WTC11 (cell line): ENCODE measurements around the gene NECTIN2. TPM values are rescaled to one million over a fixed set of nuclear protein-coding genes. Genes with fewer than 3 reads are reported as not detected.

Experiments used
- ATAC-seq: fragments of 200-7000 bp; cut with Tn5 transposase; 2 replicates; pipeline ENCODE4 v1.10.0; 2021; ENCODE audit warnings: mild to moderate bottlenecking, moderate library complexity
- CTCF ChIA-PET: fragments of 300-600 bp; sonication (Branson Sonifier 250); formaldehyde crosslinking; loops from one replicate; lab custom pipeline; 2021; ENCODE audit warnings: antibody characterized with exemption; lab: Charles Lee
- POLR2A ChIA-PET: fragments of 350-600 bp; sonication (Branson Sonifier 250); formaldehyde crosslinking; loops from one replicate; lab custom pipeline; 2021; ENCODE audit warnings: antibody characterized with exemption; lab: Charles Lee
- DNase-seq: peaks from one replicate; pipeline ENCODE4 v3.0.0; 2021; ENCODE audit warnings: low spot score
- H3K27ac Mint-ChIP-seq: 2 replicates; pipeline ENCODE4 v1.8.0; 2021; ENCODE audit warnings: mixed read lengths
- H3K27me3 Mint-ChIP-seq: 2 replicates; pipeline ENCODE4 v1.8.0; 2021; ENCODE audit warnings: low read depth, mild to moderate bottlenecking, moderate library complexity, mixed read lengths
- H3K36me3 Mint-ChIP-seq: 2 replicates; pipeline ENCODE4 v1.8.0; 2021; ENCODE audit warnings: mixed read lengths
- H3K4me1 Mint-ChIP-seq: 2 replicates; pipeline ENCODE4 v1.8.0; 2022; ENCODE audit warnings: mixed read lengths
- H3K4me3 Mint-ChIP-seq: 2 replicates; pipeline ENCODE4 v1.8.0; 2021; ENCODE audit warnings: mild to moderate bottlenecking, moderate library complexity, mixed read lengths
- H3K9me3 Mint-ChIP-seq: 2 replicates; pipeline ENCODE4 v1.8.0; 2021; ENCODE audit warnings: mixed read lengths
- ATF1 ChIP-seq: sonication (generic); formaldehyde crosslinking; IDR thresholded peaks from 2 replicates; pipeline ENCODE4 v1.8.1; 2023; ENCODE audit warnings: mild to moderate bottlenecking, moderate library complexity, missing genetic modification reagents
- ATF2 ChIP-seq: sonication (generic); formaldehyde crosslinking; IDR thresholded peaks from 2 replicates; pipeline ENCODE4 v1.8.1; 2022; ENCODE audit warnings: low read depth, missing genetic modification reagents, borderline replicate concordance
- E2F1 ChIP-seq: sonication (generic); formaldehyde crosslinking; IDR thresholded peaks from 2 replicates; pipeline ENCODE4 v1.8.0; 2022; ENCODE audit warnings: mild to moderate bottlenecking, missing genetic modification reagents
- ESRRA ChIP-seq: sonication (generic); formaldehyde crosslinking; IDR thresholded peaks from 2 replicates; pipeline ENCODE4 v1.8.1; 2022; ENCODE audit warnings: mild to moderate bottlenecking, missing genetic modification reagents, borderline replicate concordance
- FOXP1 ChIP-seq: sonication (generic); formaldehyde crosslinking; IDR thresholded peaks from 2 replicates; pipeline ENCODE4 v1.8.0; 2022; ENCODE audit warnings: missing genetic modification reagents, mild to moderate bottlenecking, moderate library complexity, borderline replicate concordance
- IRF1 ChIP-seq: sonication (generic); formaldehyde crosslinking; IDR thresholded peaks from 2 replicates; pipeline ENCODE4 v1.8.0; 2023; ENCODE audit warnings: missing genetic modification reagents
- KAT7 ChIP-seq: sonication (generic); formaldehyde crosslinking; IDR thresholded peaks from 2 replicates; pipeline ENCODE4 v1.8.1; 2023; ENCODE audit warnings: missing genetic modification reagents, mild to moderate bottlenecking, borderline replicate concordance
- NFATC4 ChIP-seq: fragments of 250-450 bp; sonication (Bioruptor Pico); IDR thresholded peaks from 2 replicates; pipeline ENCODE4 v1.9.0; 2021; ENCODE audit warnings: mild to moderate bottlenecking
- NFYB ChIP-seq: sonication (generic); formaldehyde crosslinking; conservative IDR thresholded peaks from 2 replicates; pipeline ENCODE4 v1.8.0; 2022; ENCODE audit warnings: low read depth, missing genetic modification reagents
- NR1H2 ChIP-seq: sonication (generic); formaldehyde crosslinking; IDR thresholded peaks from 2 replicates; pipeline ENCODE4 v1.9.0; 2021; ENCODE audit warnings: mild to moderate bottlenecking, moderate library complexity, missing genetic modification reagents
- NR3C1 ChIP-seq: sonication (generic); formaldehyde crosslinking; conservative IDR thresholded peaks from 2 replicates; pipeline ENCODE4 v1.8.1; 2023; ENCODE audit warnings: low read depth, mild to moderate bottlenecking, missing genetic modification reagents
- OVOL2 ChIP-seq: fragments of 250-450 bp; sonication (Bioruptor Pico); IDR thresholded peaks from 2 replicates; pipeline ENCODE4 v1.9.0; 2021; ENCODE audit warnings: mild to moderate bottlenecking, borderline replicate concordance
- RELA ChIP-seq: sonication (generic); formaldehyde crosslinking; IDR thresholded peaks from 2 replicates; pipeline ENCODE4 v1.8.1; 2022; ENCODE audit warnings: missing genetic modification reagents, mild to moderate bottlenecking, borderline replicate concordance
- ZBTB21 ChIP-seq: sonication (generic); formaldehyde crosslinking; IDR thresholded peaks from 2 replicates; pipeline ENCODE4 v1.8.1; 2023; ENCODE audit warnings: mild to moderate bottlenecking, missing genetic modification reagents, borderline replicate concordance
- ZMAT4 ChIP-seq: fragments of 250-450 bp; sonication (Bioruptor Pico); IDR thresholded peaks from 2 replicates; pipeline ENCODE4 v1.9.0; 2021; ENCODE audit warnings: mild to moderate bottlenecking
- ZNF281 ChIP-seq: sonication (generic); formaldehyde crosslinking; IDR thresholded peaks from 2 replicates; pipeline ENCODE4 v1.8.0; 2023; ENCODE audit warnings: mild to moderate bottlenecking, missing genetic modification reagents
- ZNF317 ChIP-seq: sonication (generic); formaldehyde crosslinking; IDR thresholded peaks from 2 replicates; pipeline ENCODE4 v1.8.1; 2023; ENCODE audit warnings: low read depth, mild to moderate bottlenecking, moderate library complexity, missing genetic modification reagents, borderline replicate concordance
- ZNF396 ChIP-seq: fragments of 250-450 bp; sonication (Bioruptor Pico); IDR thresholded peaks from 2 replicates; pipeline ENCODE4 v1.8.0; 2021; ENCODE audit warnings: mild to moderate bottlenecking, moderate library complexity, borderline replicate concordance
- ZNF512 ChIP-seq: sonication (generic); formaldehyde crosslinking; IDR thresholded peaks from 2 replicates; pipeline ENCODE4 v1.8.1; 2022; ENCODE audit warnings: missing genetic modification reagents, borderline replicate concordance
- ZNF671 ChIP-seq: fragments of 250-450 bp; sonication (Bioruptor Pico); IDR thresholded peaks from 2 replicates; pipeline ENCODE4 v1.8.0; 2021; ENCODE audit warnings: mild to moderate bottlenecking
- total RNA-seq: library from RNA; stranded (reverse); gene quantifications from 3 replicates; pipeline ENCODE4 v1.2.3, GENCODE V29; 2021
- TF ChIP-seq, protein P1 (sequence below): sonication (generic); formaldehyde crosslinking; IDR thresholded peaks from 2 replicates; pipeline ENCODE4 v1.8.1; 2023; ENCODE audit warnings: mild to moderate bottlenecking, missing genetic modification reagents, moderate library complexity
- TF ChIP-seq, protein P2 (sequence below): fragments of 250-450 bp; sonication (Bioruptor Pico); IDR thresholded peaks from 2 replicates; pipeline ENCODE4 v2.1.2; 2022; ENCODE audit warnings: mild to moderate bottlenecking, moderate library complexity

NECTIN2 gene
- total RNA-seq, 1 experiment from 2014 or later: 170 TPM

- ATAC-seq: no peak
- ChIA-PET CTCF (interaction anchor here (0.6 to 1.1 kb wide), 3 partner anchors 16 to 94 kb away, joined by 3 to 6 read pairs (median 3); no protein-coding TSS in a partner anchor), POLR2A (no interaction called here)
- no peaks in the 10 kb centered on the region for H3K4me1 Mint-ChIP-seq
- H3K27ac Mint-ChIP-seq: no peak overlapping the region
- no peak for TF ChIP-seq NFATC4 (CRISPR knock-in tag)
- TF ChIP-seq ZNF281: no peak
- TF ChIP-seq ZNF317: no peak
- no peak for TF ChIP-seq E2F1 (CRISPR knock-in tag)
- TF ChIP-seq ZNF671 (CRISPR knock-in tag): no peak
- TF ChIP-seq KAT7 (CRISPR knock-in tag): no peak
- no peak for TF ChIP-seq IRF1
- no peak for TF ChIP-seq ESRRA (CRISPR knock-in tag)
- no peak for TF ChIP-seq ATF1 (CRISPR knock-in tag)
- TF ChIP-seq, protein P1, sequence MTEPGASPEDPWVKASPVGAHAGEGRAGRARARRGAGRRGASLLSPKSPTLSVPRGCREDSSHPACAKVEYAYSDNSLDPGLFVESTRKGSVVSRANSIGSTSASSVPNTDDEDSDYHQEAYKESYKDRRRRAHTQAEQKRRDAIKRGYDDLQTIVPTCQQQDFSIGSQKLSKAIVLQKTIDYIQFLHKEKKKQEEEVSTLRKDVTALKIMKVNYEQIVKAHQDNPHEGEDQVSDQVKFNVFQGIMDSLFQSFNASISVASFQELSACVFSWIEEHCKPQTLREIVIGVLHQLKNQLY (CRISPR knock-in tag): no peak
- TF ChIP-seq OVOL2 (CRISPR knock-in tag): no peak
- no peak for TF ChIP-seq ATF2 (CRISPR knock-in tag)
- TF ChIP-seq, protein P2, sequence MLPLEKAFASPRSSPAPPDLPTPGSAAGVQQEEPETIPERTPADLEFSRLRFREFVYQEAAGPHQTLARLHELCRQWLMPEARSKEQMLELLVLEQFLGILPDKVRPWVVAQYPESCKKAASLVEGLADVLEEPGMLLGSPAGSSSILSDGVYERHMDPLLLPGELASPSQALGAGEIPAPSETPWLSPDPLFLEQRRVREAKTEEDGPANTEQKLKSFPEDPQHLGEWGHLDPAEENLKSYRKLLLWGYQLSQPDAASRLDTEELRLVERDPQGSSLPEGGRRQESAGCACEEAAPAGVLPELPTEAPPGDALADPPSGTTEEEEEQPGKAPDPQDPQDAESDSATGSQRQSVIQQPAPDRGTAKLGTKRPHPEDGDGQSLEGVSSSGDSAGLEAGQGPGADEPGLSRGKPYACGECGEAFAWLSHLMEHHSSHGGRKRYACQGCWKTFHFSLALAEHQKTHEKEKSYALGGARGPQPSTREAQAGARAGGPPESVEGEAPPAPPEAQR (CRISPR knock-in tag): no peak
- no peak for TF ChIP-seq ZMAT4 (CRISPR knock-in tag)
- TF ChIP-seq NR3C1: no peak
- no peak for DNase-seq
- peaks cover 79% of the 10 kb centered on the region for H3K27me3 Mint-ChIP-seq
- no peaks in the 10 kb centered on the region for H3K9me3 Mint-ChIP-seq
- no peak overlapping the region for H3K4me3 Mint-ChIP-seq
- peaks cover 28% of the 10 kb centered on the region for H3K36me3 Mint-ChIP-seq
Measured at GRCh38 chr19:44817725-44818465, 28.2 kb upstream of the NECTIN2 start.

- H3K4me1 Mint-ChIP-seq: no peaks in the 10 kb centered on the region
- ATAC-seq: no peak
- ChIA-PET POLR2A (no interaction called here), CTCF (no interaction called here)
- H3K36me3 Mint-ChIP-seq: peaks cover 26% of the 10 kb centered on the region
- TF ChIP-seq ESRRA (CRISPR knock-in tag): no peak
- no peak for TF ChIP-seq ZNF396 (CRISPR knock-in tag)
- TF ChIP-seq ZNF512 (CRISPR knock-in tag): no peak
- TF ChIP-seq RELA (CRISPR knock-in tag): no peak
- TF ChIP-seq NFYB (CRISPR knock-in tag): no peak
- TF ChIP-seq ZBTB21: no peak
- TF ChIP-seq FOXP1 (CRISPR knock-in tag): no peak
- no peak for TF ChIP-seq NR1H2 (CRISPR knock-in tag)
- no peak for TF ChIP-seq E2F1 (CRISPR knock-in tag)
- TF ChIP-seq ZNF317: no peak
- no peak overlapping the region for H3K27ac Mint-ChIP-seq
- no peak overlapping the region for H3K4me3 Mint-ChIP-seq
- DNase-seq: no peak
- peaks cover 82% of the 10 kb centered on the region for H3K27me3 Mint-ChIP-seq
- H3K9me3 Mint-ChIP-seq: no peaks in the 10 kb centered on the region
Measured at GRCh38 chr19:44818466-44819031, 27.5 kb upstream of the NECTIN2 start.
